Smooth muscle cell (in vitro differentiated cells): ENCODE data around the gene PCSK2. TPM values are rescaled to one million over a fixed set of nuclear protein-coding genes. Genes with fewer than 3 reads are reported as not detected.

Experiments used
- DNase-seq: peaks from one replicate; lab custom pipeline; 2025; ENCODE audit not compliant: unreplicated experiment; lab: John Stamatoyannopoulos, UW
- H2AFZ ChIP-seq: fragments of 200-600 bp; sonication (generic); 2 replicates; pipeline ENCODE4 v1.6.0; 2016; ENCODE audit warnings: antibody characterized with exemption, low read depth, mild to moderate bottlenecking
- H3F3A ChIP-seq: fragments of 200-600 bp; sonication (generic); 2 replicates; pipeline ENCODE4 v1.6.0; 2017; ENCODE audit warnings: antibody characterized with exemption, low read depth
- H3K27ac ChIP-seq: fragments of 200-600 bp; sonication (generic); 2 replicates; pipeline ENCODE4 v1.5.1; 2016; ENCODE audit warnings: low read depth, mild to moderate bottlenecking
- H3K27me3 ChIP-seq: fragments of 200-600 bp; sonication (generic); 2 replicates; pipeline ENCODE4 v1.6.1; 2016; ENCODE audit warnings: low read depth, mild to moderate bottlenecking
- H3K36me3 ChIP-seq: fragments of 200-600 bp; sonication (generic); 2 replicates; pipeline ENCODE4 v1.5.1; 2016; ENCODE audit warnings: low read depth
- H3K4me1 ChIP-seq: fragments of 200-600 bp; sonication (generic); 2 replicates; pipeline ENCODE4 v1.5.1; 2016; ENCODE audit warnings: low read depth
- H3K4me2 ChIP-seq: fragments of 200-600 bp; sonication (generic); 2 replicates; pipeline ENCODE4 v1.6.0; 2016; ENCODE audit warnings: mild to moderate bottlenecking
- H3K4me3 ChIP-seq: fragments of 200-600 bp; sonication (generic); 2 replicates; pipeline ENCODE4 v1.5.1; 2016; ENCODE audit warnings: mild to moderate bottlenecking
- H3K79me2 ChIP-seq: fragments of 200-600 bp; sonication (generic); 2 replicates; pipeline ENCODE4 v1.6.0; 2016; ENCODE audit warnings: low read depth, mild to moderate bottlenecking
- H3K9ac ChIP-seq: fragments of 200-600 bp; sonication (generic); 2 replicates; pipeline ENCODE4 v1.6.0; 2016; ENCODE audit warnings: low read depth
- H3K9me3 ChIP-seq: fragments of 200-600 bp; sonication (generic); replicated peaks from 2 replicates; pipeline ENCODE4 v1.5.1; 2016; ENCODE audit warnings: low read depth
- H4K20me1 ChIP-seq: fragments of 200-600 bp; sonication (generic); 2 replicates; pipeline ENCODE4 v1.6.0; 2016; ENCODE audit warnings: low read depth
- CTCF ChIP-seq: fragments of 200-600 bp; sonication (generic); IDR thresholded peaks from 2 replicates; pipeline ENCODE4 v1.5.1; 2017; ENCODE audit warnings: borderline replicate concordance, mild to moderate bottlenecking, antibody characterized with exemption; ENCODE audit not compliant: insufficient read depth, poor library complexity, severe bottlenecking
- WGBS: methylation state at CpG from one replicate; pipeline ENCODE4 v1.1.7; 2016; ENCODE audit warnings: low lambda C conversion rate; 5-methylcytosine and 5-hydroxymethylcytosine counted together
- polyA plus RNA-seq: library from polyadenylated mRNA; unstranded; fragments of >200 nt; fragmentation: Nextera tagmentation; extraction: Ambion mirVana; gene quantifications from 2 replicates; pipeline ENCODE4 v1.2.1, GENCODE V29; 2016
- total RNA-seq: library from RNA; depleted of rRNA; stranded (reverse); fragments of >200 nt; gene quantifications from 2 replicates; pipeline ENCODE4 v1.2.3, GENCODE V29; 2014

The PCSK2 gene
- total and polyA plus RNA-seq, 2 experiments from 2014 or later = not detected

GRCh38 chr20:17524560-17524959 is 297.7 kb downstream of the PCSK2 start:
- Histone ChIP-seq H3F3A (no peaks in the 10 kb centered on the region), H3K36me3 (no peaks in the 10 kb centered on the region), H3K27me3 (no peaks in the 10 kb centered on the region), H3K4me3 (no peak overlapping the region), H2AFZ (no peak overlapping the region), H3K4me2 (no peak overlapping the region), H3K27ac (no peak overlapping the region), H3K9me3 (no peaks in the 10 kb centered on the region), H3K9ac (no peak overlapping the region), H3K4me1 (no peaks in the 10 kb centered on the region), H3K79me2 (no peaks in the 10 kb centered on the region), H4K20me1 (no peaks in the 10 kb centered on the region)
- TF ChIP-seq CTCF = no peak
- 73% methylated on average over 8 of the region's 8 CpGs for WGBS
- DNase-seq = no peak

GRCh38 chr20:17525132-17525531 is 298.3 kb downstream of the PCSK2 start:
- Histone ChIP-seq H3K9ac (no peak overlapping the region), H3K4me3 (no peak overlapping the region), H4K20me1 (no peaks in the 10 kb centered on the region), H3K4me1 (no peaks in the 10 kb centered on the region), H3K36me3 (no peaks in the 10 kb centered on the region), H3F3A (no peaks in the 10 kb centered on the region), H3K4me2 (no peak overlapping the region), H3K27ac (no peak overlapping the region), H3K9me3 (no peaks in the 10 kb centered on the region), H3K79me2 (no peaks in the 10 kb centered on the region), H3K27me3 (no peaks in the 10 kb centered on the region), H2AFZ (no peak overlapping the region)
- no peak for DNase-seq
- no peak for TF ChIP-seq CTCF
- 92% methylated on average over 5 of the region's 5 CpGs for WGBS

GRCh38 chr20:17525650-17526049 is 298.8 kb downstream of the PCSK2 start:
- Histone ChIP-seq H3K4me3 (no peak overlapping the region), H3K27ac (no peak overlapping the region), H3F3A (peaks cover 3% of the 10 kb centered on the region), H3K9ac (no peak overlapping the region), H3K4me1 (peaks cover 2% of the 10 kb centered on the region), H3K9me3 (no peaks in the 10 kb centered on the region), H4K20me1 (no peaks in the 10 kb centered on the region), H3K27me3 (no peaks in the 10 kb centered on the region), H2AFZ (no peak overlapping the region), H3K79me2 (no peaks in the 10 kb centered on the region), H3K36me3 (no peaks in the 10 kb centered on the region), H3K4me2 (no peak overlapping the region)
- TF ChIP-seq CTCF = no peak
- DNase-seq = no peak

- no peak for DNase-seq
- Histone ChIP-seq H3K9me3 (no peaks in the 10 kb centered on the region), H3K27ac (no peak overlapping the region), H3K4me3 (no peak overlapping the region), H3K36me3 (no peaks in the 10 kb centered on the region), H3K9ac (no peak overlapping the region), H3K79me2 (no peaks in the 10 kb centered on the region), H3K4me2 (no peak overlapping the region), H3K4me1 (peaks cover 8% of the 10 kb centered on the region), H3K27me3 (no peaks in the 10 kb centered on the region), H2AFZ (no peak overlapping the region), H3F3A (peaks cover 4% of the 10 kb centered on the region), H4K20me1 (no peaks in the 10 kb centered on the region)
- no peak for TF ChIP-seq CTCF
Measured at GRCh38 chr20:17529586-17529985, 302.7 kb downstream of the PCSK2 start.
